Measurements from ENCODE around the gene USP34. TPM values are rescaled to one million over a fixed set of nuclear protein-coding genes. Genes with fewer than 3 reads are reported as not detected.
A peak's percentile ranks its signal among the peaks of the same experiment; 100 is the strongest.
"Not testable (repeated sequence)": the region's sequence is repeated elsewhere in the genome, so short reads cannot be mapped to it uniquely, and the experiment has no call there.

Gene USP34
- total and polyA plus RNA-seq, 3 experiments from 2014 or later: 24.1 to 74.1 (median 71.9) TPM

GRCh38 chr2:61158356-61158955 lies 312.4 kb downstream of the USP34 start:
- POLR2A ChIA-PET: no interaction called here
- peaks cover 17 to 43% (median 20%) of the 10 kb centered on the region in 3 donors for H3K36me3 Mint-ChIP-seq
- DNase-seq: no peak
- Histone ChIP-seq H3K27me3 (ENCODE audit: insufficient read depth, low read length, poor library complexity, severe bottlenecking) (no peaks in the 10 kb centered on the region), H3K36me3 (ENCODE audit: insufficient read depth, low read length) (no peaks in the 10 kb centered on the region), H3K4me1 (ENCODE audit: insufficient read depth, low read length) (no peaks in the 10 kb centered on the region), H3K4me3 (ENCODE audit: low read length) (no peak overlapping the region), H3K9me3 (ENCODE audit: low read length) (no peaks in the 10 kb centered on the region), H3K27ac (ENCODE audit: low read depth, low read length) (no peak overlapping the region)
- peaks cover 0 to 6% (median 3%) of the 10 kb centered on the region in 3 donors for H3K4me1 Mint-ChIP-seq
- H3K27me3 Mint-ChIP-seq: peaks cover 0 to 1% of the 10 kb centered on the region in 2 donors
- CTCF ChIA-PET: no interaction called here
- H3K4me3 Mint-ChIP-seq: no peak overlapping the region
- H3K27ac Mint-ChIP-seq: peak overlapping the region in 4 of 8 donors; percentile 13 to 82 (median 23)
- H3K9me3 Mint-ChIP-seq: peaks cover 0 to 4% (median 0%) of the 10 kb centered on the region in 5 donors

- Histone ChIP-seq H3K9me3 (ENCODE audit: low read length) (no peaks in the 10 kb centered on the region), H3K36me3 (ENCODE audit: insufficient read depth, low read length) (no peaks in the 10 kb centered on the region), H3K27me3 (ENCODE audit: insufficient read depth, low read length, poor library complexity, severe bottlenecking) (no peaks in the 10 kb centered on the region), H3K27ac (ENCODE audit: low read depth, low read length) (no peak overlapping the region), H3K4me3 (ENCODE audit: low read length) (no peak overlapping the region), H3K4me1 (ENCODE audit: insufficient read depth, low read length) (no peaks in the 10 kb centered on the region)
- ChIA-PET CTCF (interaction anchor here (0.9 kb wide), 1 partner anchor 11 kb away, joined by 4 read pairs; no protein-coding TSS in a partner anchor), POLR2A (no interaction called here)
- Mint-ChIP-seq H3K36me3 (peaks cover 14 to 36% (median 15%) of the 10 kb centered on the region in 3 donors), H3K4me1 (peaks cover 0 to 6% (median 3%) of the 10 kb centered on the region in 3 donors), H3K27me3 (peaks cover 0 to 1% of the 10 kb centered on the region in 2 donors), H3K4me3 (no peak overlapping the region), H3K9me3 (peaks cover 0 to 4% (median 0%) of the 10 kb centered on the region in 5 donors), H3K27ac (no peak overlapping the region)
- DNase-seq: no peak
These were observed 313.4 kb downstream of the USP34 start for GRCh38 chr2:61157371-61158003.

GRCh38 chr2:61151436-61151835 lies 319.5 kb downstream of the USP34 start:
- Histone ChIP-seq H3K9me3 (ENCODE audit: low read length) (no peaks in the 10 kb centered on the region), H3K36me3 (ENCODE audit: insufficient read depth, low read length) (peaks cover 3% of the 10 kb centered on the region), H3K4me3 (ENCODE audit: low read length) (no peak overlapping the region), H3K27ac (ENCODE audit: low read depth, low read length) (no peak overlapping the region), H3K4me1 (ENCODE audit: insufficient read depth, low read length) (no peaks in the 10 kb centered on the region), H3K27me3 (ENCODE audit: insufficient read depth, low read length, poor library complexity, severe bottlenecking) (no peaks in the 10 kb centered on the region)
- Mint-ChIP-seq H3K36me3 (peaks cover 11 to 31% (median 12%) of the 10 kb centered on the region in 3 donors), H3K27ac (peak overlapping the region in 1 of 8 donors; percentile 36), H3K27me3 (peaks cover 0 to 1% of the 10 kb centered on the region in 2 donors), H3K4me1 (peaks cover 0 to 5% (median 3%) of the 10 kb centered on the region in 3 donors), H3K4me3 (no peak overlapping the region), H3K9me3 (no peaks in the 10 kb centered on the region)
- ChIA-PET CTCF (interaction anchor here (0.9 to 1.3 kb wide), 3 partner anchors 16 to 26 kb away, joined by 3 read pairs; no protein-coding TSS in a partner anchor), POLR2A (no interaction called here)
- DNase-seq: no peak

GRCh38 chr2:61149074-61149473 lies 321.8 kb downstream of the USP34 start:
- Mint-ChIP-seq H3K27ac (no peak overlapping the region), H3K27me3 (peaks cover 0 to 3% of the 10 kb centered on the region in 2 donors), H3K36me3 (peaks cover 11 to 35% (median 12%) of the 10 kb centered on the region in 3 donors), H3K4me1 (peaks cover 12 to 15% (median 15%) of the 10 kb centered on the region in 3 donors), H3K4me3 (peak overlapping the region in 1 of 7 donors; percentile 42), H3K9me3 (no peaks in the 10 kb centered on the region)
- POLR2A ChIA-PET: no interaction called here
- H3K27me3 ChIP-seq (ENCODE audit: insufficient read depth, low read length, poor library complexity, severe bottlenecking): no peaks in the 10 kb centered on the region
- CTCF ChIA-PET: no interaction called here
- no peak for DNase-seq
- no peak overlapping the region for H3K27ac ChIP-seq (ENCODE audit: low read depth, low read length)
- peaks cover 9% of the 10 kb centered on the region for H3K4me1 ChIP-seq (ENCODE audit: insufficient read depth, low read length)
- no peak overlapping the region for H3K4me3 ChIP-seq (ENCODE audit: low read length)
- H3K36me3 ChIP-seq (ENCODE audit: insufficient read depth, low read length): peaks cover 3% of the 10 kb centered on the region
- H3K9me3 ChIP-seq (ENCODE audit: low read length): no peaks in the 10 kb centered on the region

- H3K27ac ChIP-seq (ENCODE audit: low read depth, low read length); H3K9me3 ChIP-seq (ENCODE audit: low read length); H3K27me3 ChIP-seq (ENCODE audit: insufficient read depth, low read length, poor library complexity, severe bottlenecking); H3K4me3 ChIP-seq (ENCODE audit: low read length); H3K4me3 Mint-ChIP-seq; H3K4me1 ChIP-seq (ENCODE audit: insufficient read depth, low read length); POLR2A ChIA-PET; H3K27ac Mint-ChIP-seq; CTCF ChIA-PET; H3K27me3 Mint-ChIP-seq; DNase-seq; H3K9me3 Mint-ChIP-seq; H3K36me3 ChIP-seq (ENCODE audit: insufficient read depth, low read length): not testable (repeated sequence)
- Mint-ChIP-seq H3K4me1 (peaks cover 12 to 15% (median 15%) of the 10 kb centered on the region in 3 donors), H3K36me3 (peaks cover 11 to 35% (median 12%) of the 10 kb centered on the region in 3 donors)
These were observed 322.8 kb downstream of the USP34 start for GRCh38 chr2:61148091-61148490.

- Histone ChIP-seq H3K27me3 (ENCODE audit: insufficient read depth, low read length, poor library complexity, severe bottlenecking) (no peaks in the 10 kb centered on the region), H3K4me3 (ENCODE audit: low read length) (peak overlapping the region; percentile 80), H3K27ac (ENCODE audit: low read depth, low read length) (no peak overlapping the region), H3K36me3 (ENCODE audit: insufficient read depth, low read length) (no peaks in the 10 kb centered on the region), H3K9me3 (ENCODE audit: low read length) (no peaks in the 10 kb centered on the region), H3K4me1 (ENCODE audit: insufficient read depth, low read length) (peaks cover 9% of the 10 kb centered on the region)
- H3K9me3 Mint-ChIP-seq: no peaks in the 10 kb centered on the region
- DNase-seq: no peak
- H3K27ac Mint-ChIP-seq: peak overlapping the region in 4 of 8 donors; percentile 45 to 63 (median 48)
- POLR2A ChIA-PET: interaction anchor here (3.4 kb wide), 1 partner anchor 31 kb away, joined by 48 read pairs; no protein-coding TSS in a partner anchor
- H3K27me3 Mint-ChIP-seq: peaks cover 0 to 3% of the 10 kb centered on the region in 2 donors
- peak overlapping the region; percentile 42 to 98 (median 91) for H3K4me3 Mint-ChIP-seq
- H3K4me1 Mint-ChIP-seq: peaks cover 12 to 15% (median 15%) of the 10 kb centered on the region in 3 donors
- CTCF ChIA-PET: interaction anchor here (1.0 kb wide), 1 partner anchor 32 kb away, joined by 3 read pairs; no protein-coding TSS in a partner anchor
- H3K36me3 Mint-ChIP-seq: peaks cover 6 to 26% (median 7%) of the 10 kb centered on the region in 3 donors
These were observed 324.9 kb downstream of the USP34 start for GRCh38 chr2:61145990-61146389.

- Mint-ChIP-seq H3K27me3 (peaks cover 0 to 3% of the 10 kb centered on the region in 2 donors), H3K4me1 (peaks cover 10 to 15% (median 15%) of the 10 kb centered on the region in 3 donors), H3K27ac (peak overlapping the region; percentile 84 to 98 (median 96)), H3K4me3 (peak overlapping the region; percentile 88 to 98 (median 94)), H3K36me3 (peaks cover 4 to 17% (median 5%) of the 10 kb centered on the region in 3 donors), H3K9me3 (no peaks in the 10 kb centered on the region)
- Histone ChIP-seq H3K27ac (ENCODE audit: low read depth, low read length) (peak overlapping the region; percentile 32), H3K36me3 (ENCODE audit: insufficient read depth, low read length) (no peaks in the 10 kb centered on the region), H3K9me3 (ENCODE audit: low read length) (no peaks in the 10 kb centered on the region), H3K4me1 (ENCODE audit: insufficient read depth, low read length) (peaks cover 9% of the 10 kb centered on the region), H3K27me3 (ENCODE audit: insufficient read depth, low read length, poor library complexity, severe bottlenecking) (no peaks in the 10 kb centered on the region), H3K4me3 (ENCODE audit: low read length) (peak overlapping the region; percentile 80)
- CTCF ChIA-PET: interaction anchor here (1.1 to 1.3 kb wide), 2 partner anchors 9 to 32 kb away, joined by 4 to 11 read pairs; no protein-coding TSS in a partner anchor
- peak; percentile 87 to 95 (median 91) for DNase-seq
- POLR2A ChIA-PET: interaction anchor here (0.5 to 3.4 kb wide), 5 partner anchors 9 to 393 kb away, joined by 3 to 48 read pairs (median 3); partner anchors contain the start of gene XPO1
These were observed 326.1 kb downstream of the USP34 start for GRCh38 chr2:61144697-61145268.

Measured in CD8-positive, alpha-beta memory T cell (primary cell).